ENCODE results near the gene SLC10A4. TPM values are rescaled to one million over a fixed set of nuclear protein-coding genes. Genes with fewer than 3 reads are reported as not detected.
"Not testable (repeated sequence)": the region's sequence is repeated elsewhere in the genome, so short reads cannot be mapped to it uniquely, and the experiment has no call there.

The SLC10A4 gene
- total and polyA plus RNA-seq, 2 experiments from 2014 or later: 2.3 to 4.3 TPM

- TF ChIP-seq EZH2 (IDR thresholded peaks at IDR 0.05; ENCODE audit: low read depth, unreplicated experiment) (no peak), POLR2AphosphoS5 (IDR thresholded peaks at IDR 0.05; ENCODE audit: low read depth) (no peak), STAT1 (IDR thresholded peaks at IDR 0.05; ENCODE audit: unreplicated experiment) (no peak), EZH2phosphoT487 (IDR thresholded peaks at IDR 0.05; ENCODE audit: unreplicated experiment) (no peak), REST (IDR thresholded peaks at IDR 0.05; ENCODE audit: unreplicated experiment) (no peak), ZNF114 (CRISPR knock-in tag; IDR thresholded peaks at IDR 0.05) (no peak)
These were observed 43.2 kb upstream of the SLC10A4 start (continued) for GRCh38 chr4:48439988-48440387.

GRCh38 chr4:48440914-48441313 lies 42.2 kb upstream of the SLC10A4 start:
- not testable (repeated sequence) for H3K4me1 Mint-ChIP-seq; H3F3A ChIP-seq (replicated peaks; ENCODE audit: low read depth); ATAC-seq; H3K27ac ChIP-seq (ENCODE audit: low read depth); H3K27me3 ChIP-seq (ENCODE audit: insufficient read depth); H3K27ac Mint-ChIP-seq; H3K36me3 ChIP-seq (ENCODE audit: insufficient read depth); H3K79me2 ChIP-seq (replicated peaks; ENCODE audit: insufficient read depth); H3K27me3 Mint-ChIP-seq (ENCODE audit: insufficient read depth, low read depth, poor library complexity); H3K9me3 Mint-ChIP-seq; H3K4me3 ChIP-seq; H3K4me2 ChIP-seq; H3K36me3 Mint-ChIP-seq (ENCODE audit: low read depth); H4K20me1 ChIP-seq (replicated peaks; ENCODE audit: insufficient read depth); H2AFZ ChIP-seq; H3K4me1 ChIP-seq (ENCODE audit: insufficient read depth); H3K9me2 ChIP-seq (ENCODE audit: insufficient read depth); DNase-seq (ENCODE audit: low spot score); H3K4me3 Mint-ChIP-seq

GRCh38 chr4:48445704-48446103 lies 37.4 kb upstream of the SLC10A4 start:
- no peak for ATAC-seq
- Histone ChIP-seq H4K20me1 (replicated peaks; ENCODE audit: insufficient read depth) (no peaks in the 10 kb centered on the region), H2AFZ (no peak overlapping the region), H3K4me2 (no peak overlapping the region), H3K4me1 (ENCODE audit: insufficient read depth) (no peaks in the 10 kb centered on the region), H3K4me3 (no peak overlapping the region), H3K27me3 (ENCODE audit: insufficient read depth) (no peaks in the 10 kb centered on the region), H3K27ac (ENCODE audit: low read depth) (no peak overlapping the region), H3K9me2 (ENCODE audit: insufficient read depth) (0 out of 2 replicates have a peak, but pooled peaks cover 2% of the 10 kb centered on the region), H3K36me3 (ENCODE audit: insufficient read depth) (no peaks in the 10 kb centered on the region), H3K79me2 (replicated peaks; ENCODE audit: insufficient read depth) (no peaks in the 10 kb centered on the region), H3F3A (replicated peaks; ENCODE audit: low read depth) (peaks cover 2% of the 10 kb centered on the region; the same call in 1 of the 2 replicates)
- no peaks in the 10 kb centered on the region for H3K9me3 Mint-ChIP-seq
- TF ChIP-seq ZNF114 (CRISPR knock-in tag; IDR thresholded peaks at IDR 0.05): no peak
- peak in 1 of 2 experiments; percentile 55; a peak in 3 of 4 replicates for TF ChIP-seq CTCF (conservative IDR thresholded peaks at IDR 0.05; ENCODE audit: low read depth in 2 of 2)
- no peak overlapping the region for H3K4me3 Mint-ChIP-seq
- no peaks in the 10 kb centered on the region for H3K36me3 Mint-ChIP-seq (ENCODE audit: low read depth)
- H3K4me1 Mint-ChIP-seq: no peaks in the 10 kb centered on the region
- DNase-seq (ENCODE audit: low spot score): peak; percentile 58
- H3K27ac Mint-ChIP-seq: no peak overlapping the region
- no peaks in the 10 kb centered on the region for H3K27me3 Mint-ChIP-seq (ENCODE audit: insufficient read depth, low read depth, poor library complexity)

Data from GM23338 (cell line).